Superior temporal gyrus (tissue), 1 donor: ENCODE measurements around the gene HBG1.
"Not testable (repeated sequence)": the region's sequence is repeated elsewhere in the genome, so short reads cannot be mapped to it uniquely, and the experiment has no call there.

ENCODE experiments used
- DNase-seq: peaks from one replicate; pipeline ENCODE4 v3.0.0-alpha.2; 2016; ENCODE audit errors: extremely low spot score

Gene HBG1

DNA sequence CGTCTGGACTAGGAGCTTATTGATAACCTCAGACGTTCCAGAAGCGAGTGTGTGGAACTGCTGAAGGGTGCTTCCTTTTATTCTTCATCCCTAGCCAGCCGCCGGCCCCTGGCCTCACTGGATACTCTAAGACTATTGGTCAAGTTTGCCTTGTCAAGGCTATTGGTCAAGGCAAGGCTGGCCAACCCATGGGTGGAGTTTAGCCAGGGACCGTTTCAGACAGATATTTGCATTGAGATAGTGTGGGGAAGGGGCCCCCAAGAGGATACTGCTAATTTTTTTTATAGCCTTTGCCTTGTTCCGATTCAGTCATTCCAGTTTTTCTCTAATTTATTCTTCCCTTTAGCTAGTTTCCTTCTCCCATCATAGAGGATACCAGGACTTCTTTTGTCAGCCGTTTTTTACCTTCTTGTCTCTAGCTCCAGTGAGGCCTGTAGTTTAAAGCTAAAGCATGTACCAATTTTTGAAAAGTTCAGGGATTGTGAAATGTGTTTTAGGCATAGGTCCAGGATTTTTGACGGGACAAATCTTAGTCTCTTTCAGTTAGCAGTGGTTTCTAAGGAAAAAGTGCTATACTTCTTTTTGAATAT lies at the start of gene HBG1:
TSS of gene HBG1 (minus strand) at position 51 of the 590 bp plus-strand sequence. CDS start 53 bp downstream, outside the sequence.
- DNase-seq: not testable (repeated sequence)

DNA sequence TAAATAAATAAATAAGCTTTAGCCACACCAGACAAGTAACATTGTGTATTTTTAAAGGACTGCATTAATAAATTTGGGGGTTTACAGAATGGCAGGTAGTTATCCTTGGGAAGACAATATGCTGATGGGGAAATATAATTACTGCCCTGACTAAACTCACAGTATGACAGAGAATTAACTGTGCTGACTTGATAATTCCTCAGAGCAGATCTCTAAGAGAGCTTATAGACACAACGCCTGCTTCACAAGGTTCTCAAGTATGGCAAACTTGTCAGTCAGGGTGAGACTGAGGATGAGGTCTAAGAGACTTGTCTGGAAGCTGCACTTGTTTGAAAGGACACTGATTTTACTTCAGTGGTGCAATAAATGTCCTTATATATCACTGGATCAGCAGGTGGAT lies 48.8 kb upstream of the HBG1 start:
- no peak for DNase-seq

DNA sequence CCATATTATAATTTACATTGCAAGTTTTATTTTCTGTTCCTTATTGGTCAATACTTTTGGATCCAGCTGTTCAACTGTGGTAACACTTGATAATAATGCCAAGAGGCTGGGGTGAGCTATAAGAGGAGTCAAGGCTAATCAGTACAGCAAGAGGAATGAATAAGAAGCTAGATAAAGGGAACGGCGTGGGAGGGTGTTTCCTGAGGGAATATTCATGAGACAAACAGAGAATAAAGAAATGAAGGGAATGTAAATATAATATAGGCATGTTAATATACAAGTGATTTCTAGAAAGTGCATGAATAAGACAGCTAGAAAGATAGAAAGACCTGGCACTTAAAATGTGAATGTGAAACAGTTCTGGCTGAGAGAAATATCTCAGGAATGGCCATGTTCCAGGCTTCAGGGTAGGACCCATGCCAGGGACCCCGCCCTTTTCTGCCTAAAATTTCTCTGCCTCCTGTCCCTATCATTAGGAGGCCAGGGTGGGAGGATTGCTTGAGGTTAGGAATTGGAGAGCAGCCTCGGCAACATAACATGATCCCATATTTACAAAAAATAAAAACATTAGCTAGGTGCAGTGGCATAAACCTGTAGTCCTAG lies 48.2 kb upstream of the HBG1 start:
- DNase-seq: no peak

DNA sequence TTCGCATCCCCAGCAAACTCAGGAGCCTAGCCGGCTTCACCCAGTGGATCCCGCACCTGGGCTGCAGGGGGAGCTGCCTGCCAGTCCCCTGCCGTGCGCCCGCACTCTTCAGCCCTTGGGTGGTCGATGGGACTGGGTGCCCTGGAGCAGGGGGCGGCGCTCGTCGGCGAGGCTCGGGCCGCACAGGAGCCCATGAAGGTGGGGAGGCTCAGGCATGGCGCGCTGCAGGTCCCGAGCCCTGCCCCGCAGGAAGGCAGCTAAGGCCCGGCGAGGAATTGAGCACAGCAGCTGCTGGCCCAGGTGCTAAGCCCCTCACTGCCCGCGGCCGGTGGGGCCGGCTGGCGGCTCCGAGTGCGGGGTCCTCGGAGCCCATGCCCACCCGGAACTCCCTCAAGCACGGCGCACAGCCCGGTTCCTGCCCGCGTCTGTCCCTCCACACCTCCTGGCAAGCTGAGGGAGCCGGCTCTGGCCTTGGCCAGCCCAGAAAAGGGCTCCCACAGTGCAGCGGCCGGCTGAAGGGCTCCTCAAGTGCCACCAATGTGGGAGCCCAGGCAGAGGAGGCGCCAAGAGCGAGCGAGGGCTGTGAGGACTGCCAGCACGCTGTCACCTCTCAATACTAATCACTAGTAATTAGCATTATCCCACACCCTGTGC lies 44.8 kb upstream of the HBG1 start:
- not testable (repeated sequence) for DNase-seq

DNA sequence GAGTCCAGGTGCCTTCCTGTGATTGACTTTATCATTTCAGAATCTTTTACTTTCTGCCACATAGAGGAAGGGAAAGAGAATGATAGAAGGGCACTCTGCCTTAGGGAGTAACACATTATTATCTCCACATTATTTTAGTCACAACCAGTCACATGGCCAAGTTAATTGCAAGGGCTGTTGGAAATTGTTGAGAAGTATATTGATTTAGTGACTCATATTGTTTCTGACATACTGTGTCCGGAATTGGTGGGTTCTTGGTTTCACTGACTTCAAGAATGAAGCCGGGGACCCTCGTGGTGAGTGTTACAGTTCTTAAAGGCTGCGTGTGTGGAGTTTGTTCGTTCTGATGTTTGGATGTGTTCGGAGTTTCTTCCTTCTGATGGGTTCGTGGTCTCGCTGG lies 43.4 kb upstream of the HBG1 start:
- no peak for DNase-seq

DNA sequence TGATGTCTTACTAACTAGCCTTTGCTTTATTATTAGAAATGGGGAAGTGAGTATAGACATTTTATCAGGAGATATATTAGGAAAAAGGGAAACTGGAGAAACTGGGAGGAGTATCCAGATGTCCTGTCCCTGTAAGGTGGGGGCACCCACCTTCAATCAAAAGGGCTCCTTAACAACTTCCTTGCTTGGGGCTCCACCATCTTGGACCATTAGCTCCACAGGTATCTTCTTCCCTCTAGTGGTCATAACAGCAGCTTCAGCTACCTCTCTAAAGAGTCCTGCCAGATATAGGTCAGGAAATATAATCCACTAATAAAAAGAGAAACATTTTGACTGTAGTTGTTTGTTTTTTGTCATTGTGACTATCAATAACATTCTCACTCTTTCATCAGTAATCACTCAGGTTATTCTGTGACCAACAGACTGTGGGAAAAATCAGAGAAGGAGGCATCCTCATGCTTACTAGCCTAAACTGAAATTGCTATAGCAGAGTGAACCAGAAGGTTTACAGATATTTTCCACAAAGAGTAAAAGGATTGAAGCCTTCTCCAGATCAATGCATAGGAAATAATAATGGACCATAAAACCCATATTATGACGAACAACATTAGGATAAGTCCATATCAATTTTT lies 41.7 kb upstream of the HBG1 start:
- DNase-seq: no peak

DNA sequence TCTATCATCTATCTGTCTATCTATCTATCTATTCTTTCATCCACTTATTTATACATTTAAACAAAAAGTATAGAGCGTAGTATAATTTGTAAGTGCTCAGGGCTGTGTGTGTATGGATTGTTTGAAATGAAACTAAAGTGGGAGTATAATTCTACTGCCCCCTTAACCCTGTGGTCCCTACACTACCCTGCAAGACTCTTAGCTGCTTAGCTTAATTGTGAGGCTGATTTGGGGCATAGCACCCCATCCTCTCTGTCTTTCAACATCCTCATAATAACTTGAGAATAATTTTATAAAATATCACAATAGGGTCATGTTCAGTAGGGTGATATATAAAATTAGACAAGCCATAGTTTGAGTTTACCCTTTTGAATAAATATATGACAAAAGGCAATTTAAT lies 40.4 kb upstream of the HBG1 start:
- DNase-seq: no peak

DNA sequence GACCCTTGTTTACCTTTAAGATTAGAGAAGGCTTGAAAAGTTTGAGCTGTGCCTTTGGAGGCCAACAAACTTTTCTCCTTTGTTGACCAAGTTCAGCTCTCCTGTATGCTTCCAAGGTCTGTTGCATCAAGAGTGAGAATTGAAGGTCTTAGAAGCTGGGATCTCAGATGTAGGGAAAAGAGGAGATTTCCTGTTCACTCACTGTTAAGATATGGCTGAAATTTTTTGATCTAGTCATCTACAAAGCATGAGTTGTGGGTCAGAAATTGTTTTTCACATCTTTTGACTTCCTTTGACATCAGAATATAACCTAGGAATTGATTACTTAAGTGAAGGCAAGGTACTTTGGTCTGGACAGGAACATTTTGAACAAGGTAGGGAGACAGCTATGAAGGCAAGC lies 40.0 kb upstream of the HBG1 start:
- DNase-seq: no peak

DNA sequence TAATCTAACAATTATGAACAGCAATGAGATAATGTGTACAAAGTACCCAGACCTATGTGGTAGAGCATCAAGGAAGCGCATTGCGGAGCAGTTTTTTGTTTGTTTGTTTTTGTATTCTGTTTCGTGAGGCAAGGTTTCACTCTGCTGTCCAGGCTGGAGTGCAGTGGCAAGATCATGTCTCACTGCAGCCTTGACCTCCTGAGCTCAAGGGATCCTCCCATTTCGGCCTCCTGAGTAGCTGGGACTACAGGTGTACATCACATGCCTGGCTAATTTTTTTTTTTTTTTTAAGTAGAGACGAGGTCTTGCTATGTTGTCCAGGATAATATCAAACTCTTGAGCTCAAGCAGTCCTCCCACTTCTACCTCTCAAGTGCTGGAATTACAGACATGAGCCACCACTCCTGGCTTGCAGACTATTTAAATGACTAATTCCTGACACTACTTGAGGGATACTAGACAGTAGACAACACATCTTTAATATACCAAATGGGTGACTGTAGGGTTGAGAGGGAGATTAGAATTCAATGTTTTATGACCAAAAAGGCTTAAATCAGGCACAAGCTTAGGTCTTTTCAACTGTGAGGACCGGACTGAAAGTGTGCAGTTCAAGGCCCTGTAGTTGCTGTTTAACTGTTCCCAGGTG lies 39.4 kb upstream of the HBG1 start:
- no peak for DNase-seq

DNA sequence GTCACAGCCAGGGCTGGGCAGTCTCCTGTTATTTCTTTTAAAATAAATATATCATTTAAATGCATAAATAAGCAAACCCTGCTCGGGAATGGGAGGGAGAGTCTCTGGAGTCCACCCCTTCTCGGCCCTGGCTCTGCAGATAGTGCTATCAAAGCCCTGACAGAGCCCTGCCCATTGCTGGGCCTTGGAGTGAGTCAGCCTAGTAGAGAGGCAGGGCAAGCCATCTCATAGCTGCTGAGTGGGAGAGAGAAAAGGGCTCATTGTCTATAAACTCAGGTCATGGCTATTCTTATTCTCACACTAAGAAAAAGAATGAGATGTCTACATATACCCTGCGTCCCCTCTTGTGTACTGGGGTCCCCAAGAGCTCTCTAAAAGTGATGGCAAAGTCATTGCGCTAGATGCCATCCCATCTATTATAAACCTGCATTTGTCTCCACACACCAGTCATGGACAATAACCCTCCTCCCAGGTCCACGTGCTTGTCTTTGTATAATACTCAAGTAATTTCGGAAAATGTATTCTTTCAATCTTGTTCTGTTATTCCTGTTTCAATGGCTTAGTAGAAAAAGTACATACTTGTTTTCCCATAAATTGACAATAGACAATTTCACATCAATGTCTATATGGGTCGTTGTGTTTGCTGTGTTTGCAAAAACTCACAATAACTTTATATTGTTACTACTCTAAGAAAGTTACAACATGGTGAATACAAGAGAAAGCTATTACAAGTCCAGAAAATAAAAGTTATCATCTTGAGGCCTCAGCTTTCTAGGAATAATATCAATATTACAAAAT lies 38.6 kb upstream of the HBG1 start:
- DNase-seq: no peak

DNA sequence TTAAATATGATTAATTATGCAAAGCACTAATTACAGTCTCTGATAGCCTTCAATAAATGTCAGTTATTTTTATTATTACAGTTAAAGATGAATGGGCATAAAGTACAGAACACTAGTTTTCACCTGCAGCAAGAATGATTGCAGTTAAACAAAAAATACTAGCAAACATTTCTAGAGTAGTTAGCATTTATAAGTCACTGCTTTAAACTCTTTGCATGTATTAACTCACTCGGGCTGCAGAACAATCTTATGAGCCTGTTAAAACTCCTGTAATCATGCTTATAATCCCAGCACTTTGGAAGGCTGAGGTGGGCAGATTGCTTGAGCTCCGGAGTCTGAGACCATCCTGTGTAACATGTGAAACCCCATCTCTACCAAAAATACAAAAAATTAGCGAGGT lies 37.2 kb upstream of the HBG1 start:
- no peak for DNase-seq

DNA sequence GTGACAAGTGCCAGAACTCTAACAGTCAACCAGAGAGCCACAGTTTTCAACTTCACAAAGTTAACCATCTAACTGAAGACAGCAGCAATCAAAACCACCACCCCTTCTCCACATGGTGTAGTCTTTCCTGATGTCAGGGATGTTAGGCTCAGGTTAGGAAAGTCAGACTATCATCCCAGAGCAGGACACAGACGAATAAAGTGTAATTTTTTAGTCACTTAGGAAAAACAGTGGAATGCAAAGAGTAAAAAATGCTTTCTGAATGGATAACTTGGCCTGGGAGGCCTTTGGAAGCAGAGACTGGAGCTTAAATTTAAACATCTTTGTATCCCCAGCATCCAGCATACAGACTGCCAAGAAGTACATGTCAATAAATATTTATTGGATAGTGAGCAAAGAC lies 36.7 kb upstream of the HBG1 start:
- no peak for DNase-seq

DNA sequence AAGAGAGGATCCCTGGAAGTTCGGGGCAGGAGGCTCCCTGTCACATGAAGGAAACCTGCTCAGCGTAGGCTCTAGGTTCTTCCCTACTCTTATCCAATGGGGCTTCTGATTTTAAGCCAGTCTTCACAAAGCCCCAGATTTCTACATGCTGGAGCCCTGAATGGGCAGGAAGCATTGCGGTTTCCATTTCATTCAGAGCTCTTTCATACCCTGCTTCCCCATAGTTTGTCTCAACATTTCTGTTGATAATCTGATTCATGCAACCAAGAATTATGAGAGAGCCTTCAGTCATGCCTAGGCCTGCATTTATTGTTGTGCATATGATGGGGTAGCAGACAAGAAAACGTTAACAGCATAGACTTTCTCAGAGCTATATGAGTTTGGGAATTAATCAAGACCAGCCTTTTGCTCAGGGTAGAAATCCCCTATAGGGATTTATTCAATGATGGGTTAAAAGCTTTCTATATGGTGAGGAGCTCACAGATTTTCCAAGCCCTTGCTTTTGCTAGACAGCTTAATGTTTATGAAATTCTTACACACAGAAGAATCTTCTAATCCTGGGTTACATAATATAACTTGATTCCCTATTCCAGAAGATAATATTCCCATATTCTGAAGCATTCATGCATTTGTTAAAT lies 36.2 kb upstream of the HBG1 start:
- no peak for DNase-seq

DNA sequence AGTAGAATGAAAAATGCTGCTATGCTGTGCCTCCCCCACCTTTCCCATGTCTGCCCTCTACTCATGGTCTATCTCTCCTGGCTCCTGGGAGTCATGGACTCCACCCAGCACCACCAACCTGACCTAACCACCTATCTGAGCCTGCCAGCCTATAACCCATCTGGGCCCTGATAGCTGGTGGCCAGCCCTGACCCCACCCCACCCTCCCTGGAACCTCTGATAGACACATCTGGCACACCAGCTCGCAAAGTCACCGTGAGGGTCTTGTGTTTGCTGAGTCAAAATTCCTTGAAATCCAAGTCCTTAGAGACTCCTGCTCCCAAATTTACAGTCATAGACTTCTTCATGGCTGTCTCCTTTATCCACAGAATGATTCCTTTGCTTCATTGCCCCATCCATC lies 35.0 kb upstream of the HBG1 start:
- no peak for DNase-seq

DNA sequence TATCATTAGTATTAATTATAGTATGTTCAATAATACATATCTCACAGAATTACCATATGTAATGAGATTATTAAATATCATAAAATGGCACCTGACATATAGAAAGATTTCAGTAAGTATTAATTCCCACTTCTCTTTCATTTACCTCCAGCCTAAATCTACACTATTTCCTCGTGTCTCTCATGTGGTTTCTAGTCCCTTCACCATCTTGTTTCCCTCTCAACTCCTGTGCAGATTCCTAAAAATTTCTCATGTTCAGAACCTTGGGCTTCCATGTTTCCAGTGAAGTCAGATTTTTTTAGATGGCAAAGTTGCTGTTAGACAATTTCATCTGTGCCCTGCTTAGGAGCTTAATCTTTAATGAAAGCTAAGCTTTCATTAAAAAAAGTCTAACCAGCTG lies 34.2 kb upstream of the HBG1 start:
- DNase-seq: no peak

DNA sequence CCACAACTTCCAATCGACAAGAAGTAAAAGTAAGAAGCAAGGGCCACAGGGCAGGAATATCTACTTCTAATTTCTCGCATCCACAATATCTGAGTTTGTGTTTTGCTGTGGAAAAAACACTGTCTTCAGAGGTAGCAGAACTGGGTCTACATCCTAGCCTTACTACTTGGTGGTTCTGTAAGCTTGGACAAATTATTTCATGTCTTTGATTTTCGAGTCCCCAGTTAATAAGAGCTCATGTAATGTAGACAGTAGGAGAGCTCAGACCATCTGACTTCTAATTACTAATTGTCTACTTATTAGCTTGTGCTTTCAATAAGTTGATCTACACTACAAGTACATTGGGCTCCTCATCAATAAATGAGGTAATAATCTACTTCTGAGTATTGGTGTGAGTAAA lies 33.4 kb upstream of the HBG1 start:
- no peak for DNase-seq

DNA sequence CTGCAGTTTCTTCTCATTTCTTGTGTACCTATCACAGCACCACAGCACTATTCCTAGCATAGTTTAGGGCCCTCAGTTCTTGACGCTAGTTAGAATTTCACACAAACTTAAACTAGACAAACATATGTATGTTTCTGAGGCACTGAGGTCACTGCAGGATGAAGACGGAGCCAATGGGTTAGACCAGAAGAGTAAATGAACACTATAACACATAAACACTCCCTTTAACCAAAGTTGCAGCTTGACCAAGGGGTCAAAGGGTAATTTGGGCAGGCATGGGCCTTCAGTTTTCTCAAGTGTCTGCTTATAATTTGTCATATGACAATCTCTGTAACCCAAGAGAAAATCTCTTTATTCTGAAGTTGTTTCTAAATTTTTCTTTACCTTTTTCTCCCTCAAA lies 33.0 kb upstream of the HBG1 start:
- no peak for DNase-seq

DNA sequence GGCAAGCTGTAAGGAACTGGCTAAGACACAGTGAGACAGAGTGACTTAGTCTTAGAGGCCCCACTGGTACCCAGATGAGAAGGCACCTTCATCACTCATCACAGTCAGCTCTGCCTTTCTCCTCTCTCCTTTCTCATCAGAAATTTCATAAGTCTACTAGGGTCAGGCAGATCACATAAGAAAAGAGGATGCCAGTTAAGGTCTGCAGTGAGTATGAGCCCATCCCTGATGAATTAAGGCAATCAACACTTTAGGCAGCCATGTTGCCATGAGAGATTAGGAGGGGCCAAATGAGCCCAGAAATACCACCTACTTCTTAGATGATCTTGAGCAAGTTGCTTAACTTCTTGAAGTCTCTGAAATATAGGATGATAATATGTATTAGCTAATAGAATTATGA lies 31.9 kb upstream of the HBG1 start:
- no peak for DNase-seq

DNA sequence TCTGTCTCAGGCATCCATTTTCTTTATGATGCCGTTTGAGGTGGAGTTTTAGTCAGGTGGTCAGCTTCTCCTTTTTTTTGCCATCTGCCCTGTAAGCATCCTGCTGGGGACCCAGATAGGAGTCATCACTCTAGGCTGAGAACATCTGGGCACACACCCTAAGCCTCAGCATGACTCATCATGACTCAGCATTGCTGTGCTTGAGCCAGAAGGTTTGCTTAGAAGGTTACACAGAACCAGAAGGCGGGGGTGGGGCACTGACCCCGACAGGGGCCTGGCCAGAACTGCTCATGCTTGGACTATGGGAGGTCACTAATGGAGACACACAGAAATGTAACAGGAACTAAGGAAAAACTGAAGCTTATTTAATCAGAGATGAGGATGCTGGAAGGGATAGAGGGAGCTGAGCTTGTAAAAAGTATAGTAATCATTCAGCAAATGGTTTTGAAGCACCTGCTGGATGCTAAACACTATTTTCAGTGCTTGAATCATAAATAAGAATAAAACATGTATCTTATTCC lies 31.0 kb upstream of the HBG1 start:
- DNase-seq: no peak

DNA sequence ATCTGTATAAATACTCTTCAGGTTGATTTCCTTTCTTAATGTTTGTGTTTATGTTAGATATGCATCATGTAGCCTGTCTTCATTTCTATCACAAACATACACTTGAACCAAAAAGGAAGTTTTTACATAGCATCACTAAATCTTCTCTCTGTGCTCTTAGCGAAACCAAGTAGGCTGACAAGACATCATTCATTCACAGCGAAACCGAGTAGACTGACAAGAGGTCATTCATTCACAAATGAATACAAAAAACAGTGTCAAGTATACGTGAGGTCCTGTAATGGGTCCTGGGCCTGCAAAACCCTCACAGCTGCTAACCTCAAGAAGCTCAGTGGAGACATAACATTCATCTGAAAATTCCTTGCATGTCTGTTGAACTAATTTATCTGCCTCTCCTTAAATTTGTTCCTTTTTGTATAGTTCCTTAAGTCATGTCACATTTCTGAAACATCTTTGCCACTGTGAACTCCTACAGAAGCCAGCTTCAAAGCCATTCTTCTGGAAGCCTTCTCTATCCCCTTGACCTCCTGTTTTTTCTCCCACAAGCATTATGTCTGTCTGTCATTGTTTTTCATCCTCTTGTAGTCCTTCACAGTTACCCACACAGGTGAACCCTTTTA lies 29.9 kb upstream of the HBG1 start:
- DNase-seq: no peak
